ENCODE measurements around the gene KNOP1. TPM values are rescaled to one million over a fixed set of nuclear protein-coding genes. Genes with fewer than 3 reads are reported as not detected.

KNOP1 gene
- total RNA-seq, 6 experiments from 2014 or later = 11.0 to 16.3 (median 13.9) TPM

- Mint-ChIP-seq H3K4me3 (no peak overlapping the region), H3K36me3 (ENCODE audit: low read depth) (peaks cover 34% of the 10 kb centered on the region), H3K27me3 (ENCODE audit: insufficient read depth) (peaks cover 3% of the 10 kb centered on the region; the same call in 1 of the 2 replicates), H3K27ac (no peak overlapping the region), H3K9me3 (no peaks in the 10 kb centered on the region), H3K4me1 (ENCODE audit: low read depth) (peaks cover 13% of the 10 kb centered on the region)
- DNase-seq = no peak
- no peak for TF ChIP-seq CTCF (IDR thresholded peaks at IDR 0.05)
Observed at GRCh38 chr16:19708296-19709205, 9.5 kb downstream of the KNOP1 start.

GRCh38 chr16:19707569-19708295, 10.3 kb downstream of the KNOP1 start:
- peaks cover 13% of the 10 kb centered on the region for H3K4me1 Mint-ChIP-seq (ENCODE audit: low read depth)
- peaks cover 3% of the 10 kb centered on the region; the same call in 1 of the 2 replicates for H3K27me3 Mint-ChIP-seq (ENCODE audit: insufficient read depth)
- H3K9me3 Mint-ChIP-seq = no peaks in the 10 kb centered on the region
- no peak overlapping the region for H3K27ac Mint-ChIP-seq
- TF ChIP-seq CTCF (IDR thresholded peaks at IDR 0.05) = no peak
- no peak for DNase-seq
- no peak overlapping the region for H3K4me3 Mint-ChIP-seq
- H3K36me3 Mint-ChIP-seq (ENCODE audit: low read depth) = peaks cover 36% of the 10 kb centered on the region

- Mint-ChIP-seq H3K4me1 (ENCODE audit: low read depth) (peaks cover 13% of the 10 kb centered on the region), H3K9me3 (no peaks in the 10 kb centered on the region), H3K27ac (no peak overlapping the region), H3K27me3 (ENCODE audit: insufficient read depth) (peaks cover 3% of the 10 kb centered on the region; the same call in 1 of the 2 replicates), H3K4me3 (no peak overlapping the region), H3K36me3 (ENCODE audit: low read depth) (peaks cover 39% of the 10 kb centered on the region)
- no peak for TF ChIP-seq CTCF (IDR thresholded peaks at IDR 0.05)
- no peak for DNase-seq
Observed at GRCh38 chr16:19706846-19707245, 11.2 kb downstream of the KNOP1 start.

- peaks cover 3% of the 10 kb centered on the region; the same call in 1 of the 2 replicates for H3K27me3 Mint-ChIP-seq (ENCODE audit: insufficient read depth)
- no peak for TF ChIP-seq CTCF (IDR thresholded peaks at IDR 0.05)
- 0 out of 2 replicates have a peak overlapping the region, but pooled peaks have one; percentile 48 for H3K27ac Mint-ChIP-seq
- no peak for DNase-seq
- H3K36me3 Mint-ChIP-seq (ENCODE audit: low read depth) = peaks cover 34% of the 10 kb centered on the region
- H3K4me1 Mint-ChIP-seq (ENCODE audit: low read depth) = peaks cover 20% of the 10 kb centered on the region
- H3K4me3 Mint-ChIP-seq = no peak overlapping the region
- H3K9me3 Mint-ChIP-seq = no peaks in the 10 kb centered on the region
Observed at GRCh38 chr16:19705843-19706242, 12.2 kb downstream of the KNOP1 start.

- Mint-ChIP-seq H3K4me1 (ENCODE audit: low read depth) (peaks cover 27% of the 10 kb centered on the region), H3K9me3 (no peaks in the 10 kb centered on the region), H3K27ac (peak overlapping the region; percentile 73), H3K36me3 (ENCODE audit: low read depth) (peaks cover 41% of the 10 kb centered on the region), H3K27me3 (ENCODE audit: insufficient read depth) (peaks cover 3% of the 10 kb centered on the region; the same call in 1 of the 2 replicates), H3K4me3 (no peak overlapping the region)
- no peak for TF ChIP-seq CTCF (IDR thresholded peaks at IDR 0.05)
- DNase-seq = no peak
Observed at GRCh38 chr16:19705146-19705501, 12.9 kb downstream of the KNOP1 start.
